ENCODE measurements around the gene TPSB2.
"Not testable (repeated sequence)": the region's sequence is repeated elsewhere in the genome, so short reads cannot be mapped to it uniquely, and the experiment has no call there.

Gene TPSB2

DNA sequence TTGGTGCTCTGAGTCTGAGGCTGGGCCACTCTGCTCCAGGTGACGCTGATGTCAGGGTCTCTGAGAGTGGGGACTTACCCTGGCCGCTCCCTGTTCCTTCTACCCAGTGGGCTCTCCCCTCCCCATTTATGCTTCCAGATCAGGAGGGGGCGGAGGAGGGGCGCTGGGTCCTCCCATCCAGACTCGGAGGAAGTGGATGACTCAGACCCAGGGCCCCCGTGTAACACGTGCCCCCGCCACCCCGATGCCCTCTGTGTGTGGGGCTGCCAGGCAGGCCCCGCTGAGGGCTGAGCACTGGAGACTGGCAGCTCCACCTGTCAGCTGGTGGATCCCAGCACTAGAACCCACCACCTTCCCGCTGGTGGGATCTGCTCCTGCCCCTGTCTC is at the start of gene TPSB2:
TSS of gene TPSB2 (minus strand) at position 101 of the 387 bp plus-strand sequence. CDS start 233 bp downstream, outside the sequence.
- DNase-seq, result not testable (repeated sequence)

DNA sequence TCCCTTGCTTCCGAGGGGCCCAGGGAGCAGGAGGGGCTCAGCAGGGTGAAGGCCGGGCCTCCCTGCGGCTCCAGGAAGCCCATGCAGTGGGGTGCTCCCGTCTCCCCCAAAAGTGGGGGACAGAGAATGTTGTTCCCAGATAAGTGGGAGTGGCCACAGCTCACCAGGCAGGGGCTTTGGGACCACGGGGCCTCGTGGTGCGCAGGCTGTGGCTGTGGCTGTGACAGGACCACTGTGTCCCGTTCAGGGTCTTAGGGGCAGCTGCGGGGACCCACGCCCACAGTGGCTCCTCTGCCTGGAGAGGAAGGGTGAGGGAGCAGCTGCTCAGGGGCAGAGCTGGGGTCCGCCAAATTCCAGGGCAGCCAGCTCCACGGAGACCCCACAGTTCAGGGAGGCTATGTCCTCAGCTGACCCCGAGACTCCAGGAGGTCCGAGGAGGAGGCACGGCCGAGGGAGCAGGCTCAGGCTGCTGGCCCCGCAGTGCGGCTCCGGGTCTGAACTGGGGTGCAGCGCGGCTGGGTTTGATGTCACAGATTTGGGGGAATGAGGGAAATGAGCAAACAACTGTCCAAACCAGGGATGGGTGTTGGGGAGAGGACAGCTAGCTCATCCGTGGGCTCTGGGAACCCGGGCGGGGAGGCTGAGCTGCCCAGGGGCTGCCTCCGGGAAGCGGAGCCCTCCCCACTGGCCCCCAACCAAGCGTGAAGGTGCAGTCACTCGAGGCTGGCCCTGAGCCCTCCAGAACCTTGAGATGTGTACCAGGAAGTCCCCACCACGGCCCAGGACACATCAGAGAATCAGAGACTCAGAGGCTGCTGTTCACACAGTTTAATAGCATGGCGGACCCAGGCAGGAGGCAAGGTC is 49.3 kb upstream of the TPSB2 start:
- no peak for DNase-seq

DNA sequence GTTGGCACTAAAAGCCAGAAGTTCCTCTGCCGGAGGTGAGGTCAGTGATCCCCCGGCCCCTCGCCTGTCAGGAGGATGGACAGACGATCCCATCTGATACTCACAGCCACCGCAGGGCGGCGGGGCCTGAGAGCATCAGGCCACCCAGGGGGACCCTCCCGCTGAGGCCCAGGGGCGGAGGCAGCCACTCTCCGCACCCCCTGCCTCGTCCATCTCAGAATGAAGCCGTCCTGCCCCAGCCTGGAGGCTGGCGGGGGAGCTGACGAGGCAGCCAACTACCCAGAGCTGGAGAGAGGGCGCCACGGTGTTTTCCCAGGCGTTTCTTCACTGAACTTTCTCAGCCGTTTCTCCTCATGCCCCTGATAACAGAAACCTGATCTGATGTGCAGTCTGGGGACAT is 48.5 kb upstream of the TPSB2 start:
- peak; percentile 34 for DNase-seq

DNA sequence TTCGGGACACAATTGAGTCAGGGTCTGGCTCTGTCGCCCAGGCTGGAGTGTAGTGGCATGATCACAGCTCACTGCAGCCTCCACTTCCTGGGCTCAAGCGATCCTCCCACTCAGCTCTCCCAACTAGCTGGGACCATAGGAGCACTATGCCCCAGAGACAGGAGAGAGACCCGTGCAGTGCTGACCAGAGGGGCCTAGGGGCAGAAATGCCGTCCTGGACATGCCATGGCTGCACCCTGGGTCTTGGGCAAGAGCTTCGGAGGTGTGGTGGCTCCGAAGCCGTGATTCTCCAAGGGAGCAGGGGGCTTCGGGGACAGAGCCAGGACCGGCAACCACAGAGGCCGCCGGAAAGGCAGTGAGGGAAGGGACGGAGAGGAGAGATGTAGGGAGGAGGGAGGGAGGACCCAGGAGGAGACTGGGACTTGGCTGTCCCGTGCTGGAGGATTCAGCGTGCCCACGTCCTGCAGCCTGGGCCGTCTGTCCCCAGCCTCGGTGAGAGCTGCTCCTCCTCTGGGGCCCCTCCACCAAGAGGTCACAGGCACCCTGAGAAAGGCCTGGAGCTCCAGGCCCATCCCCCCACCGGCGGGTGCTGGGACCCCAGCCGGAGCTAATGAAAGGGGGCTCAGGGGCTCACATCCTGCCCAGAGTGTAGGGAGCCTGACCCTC is 47.8 kb upstream of the TPSB2 start:
- DNase-seq, result no peak

DNA sequence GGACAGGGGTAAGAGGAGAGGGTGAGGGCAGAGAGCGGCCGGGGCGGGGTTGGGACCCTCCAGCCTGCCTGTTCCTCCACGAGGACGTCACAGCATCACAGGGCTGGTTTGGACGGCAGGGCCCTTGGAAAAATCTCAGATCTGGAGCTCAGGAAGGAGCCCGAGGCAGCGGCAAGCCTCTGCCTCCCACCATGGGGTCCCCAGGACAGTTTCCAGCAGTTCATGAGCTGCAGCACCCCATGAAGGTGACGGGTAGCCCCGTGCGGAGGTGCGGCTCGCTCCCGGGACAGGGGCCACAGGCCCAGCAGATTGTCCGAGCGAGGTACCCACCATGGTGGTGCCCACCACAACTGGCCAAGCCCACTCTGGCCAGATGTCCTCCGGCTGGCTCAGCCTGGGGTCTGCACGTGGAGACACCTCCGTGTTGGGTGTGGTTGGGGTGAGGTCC is 47.2 kb upstream of the TPSB2 start:
- DNase-seq, result no peak

DNA sequence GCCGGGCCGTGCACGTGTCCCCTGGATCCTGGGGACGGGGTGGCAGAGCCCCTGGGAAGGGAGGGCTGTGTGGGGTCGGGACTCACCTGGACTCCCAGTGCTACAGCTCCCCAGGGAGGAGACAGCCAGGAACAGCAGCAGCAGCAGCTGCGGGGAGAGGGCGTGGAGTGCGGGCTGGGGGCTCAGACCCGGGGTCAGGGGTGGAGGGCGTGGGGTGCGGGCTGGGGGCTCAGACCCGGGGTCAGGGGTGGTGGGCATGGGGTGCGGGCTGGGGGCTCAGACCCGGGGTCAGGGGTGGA is 46.5 kb upstream of the TPSB2 start:
- DNase-seq, result no peak

DNA sequence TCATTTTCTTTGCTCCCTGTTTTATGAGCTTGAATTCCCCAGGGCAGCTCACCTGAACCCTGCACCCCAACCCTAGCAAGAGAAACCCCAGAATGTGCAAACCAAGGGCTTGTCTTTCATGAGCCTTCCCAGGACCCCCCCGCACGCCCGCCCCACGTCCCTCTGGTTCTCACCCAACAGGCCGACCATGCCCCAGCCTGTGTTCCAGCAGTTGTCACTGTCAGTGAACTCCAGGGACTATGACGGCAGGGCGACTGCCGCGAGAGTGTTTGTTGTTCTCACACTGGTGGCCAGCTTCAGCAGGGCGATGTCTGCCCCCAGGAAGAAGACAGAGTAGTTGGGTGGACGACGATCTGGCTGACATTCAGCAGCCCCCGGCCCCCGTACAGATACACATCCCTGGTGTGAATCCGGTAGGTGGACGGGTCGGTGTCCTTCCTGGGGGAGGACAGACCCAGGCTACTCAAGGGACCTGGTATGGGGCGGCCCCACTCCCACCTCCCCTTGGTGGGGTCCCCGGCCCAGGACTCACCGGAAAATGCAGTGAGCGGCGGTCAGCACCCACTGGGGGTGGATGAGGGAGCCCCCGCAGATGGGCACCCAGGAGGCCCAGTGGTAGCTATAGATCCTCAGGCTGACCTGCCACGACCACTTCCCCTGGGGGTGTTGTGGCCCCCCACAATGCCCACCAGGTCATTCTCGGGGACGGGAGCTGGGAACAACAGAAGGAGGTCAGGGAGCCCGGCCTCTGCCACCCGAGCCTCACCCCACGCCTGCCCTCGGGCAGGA is 46.0 kb upstream of the TPSB2 start:
- no peak for DNase-seq

DNA sequence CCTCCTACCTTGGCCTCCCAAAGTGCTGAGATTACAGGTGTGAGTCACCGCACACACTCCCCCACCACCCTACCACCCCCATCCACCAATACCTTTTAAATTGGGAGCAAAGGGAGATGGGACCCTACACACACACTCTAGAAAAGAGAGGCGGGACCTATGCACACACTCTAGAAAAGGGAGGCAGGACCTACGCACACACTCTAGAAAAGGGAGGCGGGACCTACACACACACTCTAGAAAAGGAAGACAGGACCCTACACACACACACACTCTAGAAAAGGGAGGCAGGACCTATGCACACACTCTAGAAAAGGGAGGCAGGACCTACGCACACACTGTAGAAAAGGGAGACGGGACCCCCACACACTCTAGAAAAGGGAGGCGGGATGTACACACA is 44.8 kb upstream of the TPSB2 start:
- DNase-seq, result peak; percentile 52

DNA sequence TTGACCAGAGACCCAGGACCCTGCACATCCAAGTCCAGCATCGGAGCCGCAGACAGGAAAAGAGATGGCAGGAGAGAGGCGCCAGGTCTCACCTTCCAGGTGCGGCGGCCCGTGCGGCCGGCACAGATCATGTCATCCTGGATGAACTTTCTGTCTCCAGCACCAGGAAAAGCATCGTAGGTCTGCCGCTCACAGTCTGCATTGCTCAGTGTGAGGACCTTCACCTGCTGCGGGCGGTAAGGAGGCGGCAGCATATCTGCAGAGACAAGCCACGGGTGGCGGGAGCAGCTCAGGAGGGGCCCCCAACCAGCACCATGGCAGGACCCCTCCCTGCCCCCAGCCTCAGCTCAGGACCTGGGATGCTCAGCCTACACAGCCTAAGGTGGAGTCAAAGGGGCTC is 43.8 kb upstream of the TPSB2 start:
- DNase-seq, result no peak

DNA sequence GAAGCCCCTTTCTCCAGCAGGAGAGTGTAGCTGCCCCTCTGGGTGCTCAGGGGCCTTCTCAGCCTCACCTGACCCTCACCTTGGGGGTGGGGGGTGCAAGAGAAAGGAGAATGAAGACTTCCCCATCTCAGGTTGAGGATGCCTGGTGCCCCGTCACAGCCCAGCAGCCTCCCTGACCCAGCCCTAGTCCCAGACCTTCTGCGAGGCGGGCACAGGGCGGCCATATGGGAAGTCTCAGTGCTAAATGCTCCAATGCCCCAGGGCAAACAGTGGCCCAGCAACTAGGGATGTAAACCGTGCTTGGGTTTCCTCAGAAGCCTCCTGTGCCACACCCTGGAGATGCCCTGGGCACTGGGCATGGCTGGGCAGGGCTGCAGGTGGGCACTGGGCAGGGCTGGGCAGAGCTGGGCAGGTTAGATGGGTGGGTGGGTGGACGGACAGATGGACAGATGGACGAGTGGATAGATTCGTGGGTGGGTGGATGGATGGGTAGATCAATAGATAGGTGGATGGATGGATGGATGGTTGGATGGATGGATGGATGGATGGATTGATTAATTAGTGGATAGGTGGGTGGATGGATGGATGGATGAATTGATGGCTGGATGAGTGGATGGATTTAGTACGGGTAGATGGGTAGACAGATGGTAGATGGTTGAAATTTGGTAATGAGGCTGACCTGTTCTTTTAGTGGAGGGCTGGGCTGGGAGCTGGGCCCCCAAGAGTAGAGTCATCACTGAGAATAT is 42.6 kb upstream of the TPSB2 start:
- no peak for DNase-seq

DNA sequence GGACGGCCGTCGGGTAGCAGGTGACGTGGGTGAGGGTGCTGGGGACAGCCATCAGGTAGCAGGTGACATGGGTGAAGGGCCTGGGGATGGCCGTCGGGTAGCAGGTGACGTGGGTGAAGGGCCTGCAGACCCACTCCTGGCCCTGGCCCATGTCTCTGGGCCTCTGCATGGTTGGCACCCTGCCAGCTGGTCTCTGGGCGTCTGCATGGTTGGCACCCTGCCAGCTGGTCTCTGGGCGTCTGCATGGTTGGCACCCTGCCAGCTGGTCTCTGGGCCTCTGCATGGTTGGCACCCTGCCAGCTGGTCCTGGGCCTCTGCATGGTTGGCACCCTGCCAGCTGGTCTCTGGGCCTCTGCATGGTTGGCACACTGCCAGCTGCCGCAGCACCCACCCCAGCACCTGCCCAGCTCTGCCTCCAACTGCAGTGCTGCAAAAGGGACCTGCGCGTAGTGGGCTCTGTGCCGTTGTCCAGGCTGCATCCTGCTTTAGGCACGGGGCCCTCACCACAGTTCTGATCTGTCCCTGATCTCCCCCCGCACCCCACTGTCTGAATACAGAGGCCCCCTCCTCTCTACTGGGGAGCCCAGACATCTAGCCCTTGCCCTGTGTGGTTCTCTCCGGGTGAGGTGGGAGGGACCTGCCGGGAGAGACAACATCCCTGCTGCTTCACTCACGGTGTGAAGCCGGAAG is 41.9 kb upstream of the TPSB2 start:
- peak; percentile 74 for DNase-seq

DNA sequence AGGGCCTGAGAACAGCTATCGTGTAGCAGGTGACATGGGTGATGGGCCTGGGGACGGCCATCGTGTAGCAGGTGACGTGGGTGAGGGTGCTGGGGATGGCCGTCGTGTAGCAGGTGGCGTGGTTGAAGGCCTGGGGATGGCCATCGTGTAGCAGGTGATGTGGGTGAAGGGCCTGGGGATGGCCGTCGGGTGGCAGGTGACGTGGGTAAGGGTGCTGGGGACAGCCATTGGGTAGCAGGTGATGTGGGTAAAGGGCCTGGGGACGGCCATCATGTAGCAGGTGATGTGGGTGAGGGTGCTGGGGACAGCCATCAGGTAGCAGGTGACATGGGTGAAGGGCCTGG is 41.4 kb upstream of the TPSB2 start:
- no peak for DNase-seq

DNA sequence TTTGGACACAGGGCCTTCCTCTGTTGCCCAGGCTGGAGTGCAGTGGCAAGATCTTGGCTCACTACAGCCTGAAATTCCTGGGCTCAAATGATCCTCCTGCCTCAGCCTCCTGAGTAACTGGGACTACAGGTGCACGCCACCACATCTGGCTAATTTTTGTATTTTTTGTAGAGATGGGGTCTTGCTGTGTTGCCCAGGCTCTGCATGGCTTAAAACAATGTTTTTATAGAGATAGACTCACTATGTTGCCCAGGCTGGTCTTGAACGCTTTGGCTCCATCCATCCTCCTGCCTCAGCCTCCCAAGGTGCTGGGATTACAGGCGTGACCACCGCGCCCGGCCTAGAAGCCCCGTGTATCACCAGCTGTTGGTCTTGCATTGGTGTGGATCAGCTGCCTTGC is 39.4 kb upstream of the TPSB2 start:
- not testable (repeated sequence) for DNase-seq

DNA sequence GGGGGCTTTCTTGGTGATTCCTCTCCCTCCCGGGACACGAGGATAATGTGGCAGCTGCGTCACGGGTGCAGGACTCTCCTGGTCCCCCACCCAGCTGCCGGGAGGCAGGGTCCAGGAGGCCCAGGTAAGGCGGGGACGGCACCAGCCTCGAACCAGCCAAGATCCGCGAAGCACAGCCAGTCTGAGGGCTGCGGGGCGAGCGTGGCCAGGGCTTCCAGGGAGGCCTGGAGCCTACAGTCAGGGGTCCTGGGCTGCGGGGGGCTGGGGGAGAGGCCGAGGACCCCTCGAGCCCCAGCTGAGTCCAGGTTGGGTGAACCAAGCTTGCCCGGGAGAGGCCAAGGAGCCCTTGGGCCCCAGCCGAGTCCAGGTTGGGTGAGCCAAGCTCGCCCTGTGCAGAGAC is 35.8 kb upstream of the TPSB2 start:
- DNase-seq, result no peak

DNA sequence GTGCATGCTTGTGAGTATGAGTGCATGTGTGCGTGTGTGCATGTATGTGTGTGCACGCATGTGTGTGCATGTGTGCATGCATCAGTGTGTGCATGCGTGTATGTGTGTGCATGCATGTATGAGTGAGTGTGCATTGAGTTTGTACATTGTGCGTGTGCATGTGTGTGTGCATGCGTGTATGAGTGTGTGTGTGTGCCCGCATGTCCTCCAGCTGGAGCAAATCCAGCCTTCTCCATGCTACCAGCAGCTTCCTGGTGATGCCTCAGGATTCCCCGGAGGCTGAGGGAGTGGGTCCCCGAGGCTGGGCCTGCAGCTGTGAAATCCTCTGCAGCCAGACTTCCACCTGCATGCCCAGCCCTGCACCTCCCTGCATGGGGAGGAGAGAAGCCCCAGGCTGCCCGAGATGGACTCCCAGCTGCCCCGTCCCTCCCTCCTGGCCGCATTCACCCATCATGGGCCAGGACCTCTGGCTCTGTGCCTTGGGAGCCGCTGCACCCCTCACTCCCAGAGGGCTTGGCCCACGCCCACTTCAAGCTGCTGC is 35.2 kb upstream of the TPSB2 start:
- DNase-seq, result no peak

DNA sequence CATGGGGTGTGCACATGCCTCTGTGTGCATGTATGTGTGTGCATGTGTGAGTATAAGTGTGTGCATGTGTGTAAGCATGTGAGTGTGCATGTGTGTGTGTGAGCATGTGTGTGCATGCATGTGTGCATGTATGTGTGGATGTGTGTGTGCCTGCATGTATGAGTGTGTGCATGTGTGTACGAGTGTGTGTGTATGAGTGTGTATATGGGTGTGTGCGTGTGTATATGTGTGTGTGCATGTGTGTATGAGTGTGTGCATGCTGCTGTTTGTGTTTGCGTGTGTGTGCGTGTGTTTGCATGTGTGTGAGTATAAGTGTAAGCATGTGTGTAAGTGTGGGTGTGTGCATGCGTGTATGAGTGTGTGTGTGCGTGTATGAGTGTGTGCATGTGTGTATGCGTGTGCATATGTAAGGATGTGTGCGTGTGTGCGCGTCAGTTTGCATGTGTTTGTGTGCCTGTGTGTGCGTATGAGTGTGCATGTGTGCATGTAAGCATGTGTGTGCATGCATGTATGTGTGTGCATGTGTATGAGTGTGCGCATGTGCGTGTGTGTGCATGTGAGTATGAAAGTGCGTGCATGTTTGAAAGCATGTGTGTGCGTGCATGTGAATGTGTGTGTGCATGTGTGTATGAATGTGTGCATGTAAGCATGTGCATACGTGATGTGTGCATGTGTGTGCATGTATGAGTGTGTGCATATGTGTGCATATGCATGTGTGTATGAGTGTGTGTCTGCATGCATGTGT is 34.5 kb upstream of the TPSB2 start:
- DNase-seq, result no peak

DNA sequence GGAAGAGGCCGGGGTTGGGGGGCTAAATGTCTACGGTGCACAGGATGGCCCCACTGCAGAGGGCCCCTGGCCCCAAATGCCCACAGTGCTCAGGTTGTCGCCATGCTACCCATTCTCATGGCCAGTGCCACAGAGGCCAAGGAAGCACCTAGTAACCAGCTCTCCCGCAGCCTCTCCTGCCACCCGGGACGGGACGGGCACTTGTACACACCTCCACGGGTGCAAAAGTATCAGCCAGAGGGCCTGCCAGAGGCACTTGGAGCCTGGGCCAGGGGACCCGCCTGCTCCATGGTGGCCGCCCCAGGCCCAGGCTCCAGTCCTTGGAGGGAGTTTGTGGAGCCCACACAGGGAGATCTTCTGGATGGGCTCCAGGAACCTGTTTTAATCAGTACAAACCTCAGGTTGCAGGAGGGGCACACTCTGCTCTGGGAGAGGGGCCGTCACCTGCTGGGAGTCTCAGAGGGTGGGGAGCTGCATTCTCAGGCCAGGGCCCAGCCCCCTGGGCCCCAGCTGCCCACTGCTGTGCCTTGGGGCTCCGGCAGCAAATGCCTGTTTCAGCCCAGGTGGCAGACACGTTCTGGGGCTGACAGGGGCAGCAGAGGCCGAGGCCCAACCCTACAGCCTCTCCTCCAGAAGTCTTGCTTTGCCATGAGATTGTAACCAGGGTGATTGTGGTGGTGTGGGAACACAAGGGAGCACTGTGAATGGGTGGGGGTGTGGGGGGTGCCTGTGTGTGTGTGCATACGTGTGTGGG is 33.8 kb upstream of the TPSB2 start:
- no peak for DNase-seq

DNA sequence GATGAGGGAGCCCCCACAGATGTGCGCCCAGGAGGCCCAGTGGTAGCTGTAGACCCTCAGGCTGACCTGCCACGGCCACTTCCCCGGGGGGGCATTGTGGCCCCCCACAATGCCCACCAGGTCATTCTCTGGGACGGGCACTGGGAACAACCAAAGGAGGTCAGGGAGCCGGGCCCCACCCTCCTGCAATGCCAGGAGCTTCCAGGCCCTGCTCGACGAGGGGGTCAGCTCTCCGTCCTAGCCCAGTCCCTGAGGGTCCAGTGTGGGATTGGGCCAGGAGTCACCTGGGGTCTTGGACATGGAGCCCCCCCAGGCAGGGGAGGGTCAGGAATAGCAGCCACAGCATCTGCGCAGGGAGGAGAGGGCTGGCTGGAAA is 32.9 kb upstream of the TPSB2 start:
- DNase-seq, result no peak

DNA sequence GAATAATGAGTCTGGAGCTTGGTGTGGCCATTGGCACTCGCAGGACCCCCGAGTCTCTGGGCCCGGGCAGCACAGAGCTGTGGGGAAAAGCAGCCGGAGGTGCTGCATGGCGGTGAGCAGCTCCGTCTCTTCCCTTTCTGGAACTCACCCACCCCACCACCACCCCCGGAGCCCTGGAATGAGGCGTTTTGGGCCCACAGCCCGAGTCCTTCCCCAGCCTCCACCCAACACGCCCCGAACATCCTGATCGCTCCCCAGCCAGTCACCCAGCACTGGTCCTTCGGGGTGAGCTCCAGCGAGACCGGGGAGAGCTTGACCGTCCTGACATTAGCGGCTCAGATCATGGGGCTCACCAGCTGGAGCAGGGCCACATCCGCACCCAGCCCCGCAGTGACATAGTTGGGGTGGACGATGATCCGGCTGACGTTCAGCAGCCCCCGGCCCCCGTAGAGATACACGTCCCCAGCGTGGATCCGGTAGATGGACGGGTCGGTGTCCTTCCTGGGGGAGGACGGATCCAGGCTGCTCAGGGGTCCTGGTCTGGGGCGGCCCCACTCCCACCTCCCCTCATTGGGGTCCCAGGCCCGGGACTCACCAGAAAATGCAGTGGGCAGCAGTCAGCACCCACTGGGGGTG is 32.3 kb upstream of the TPSB2 start:
- no peak for DNase-seq

Measured in eye (tissue), 1 donor.